GM18951 (cell line): ENCODE data around the gene RASSF6.
"Not testable (repeated sequence)": the region's sequence is repeated elsewhere in the genome, so short reads cannot be mapped to it uniquely, and the experiment has no call there.

Source experiments
- POLR2A ChIP-seq: IDR thresholded peaks from 4 replicates; pipeline ENCODE4 v1.6.1; 2011; ENCODE audit warnings: mild to moderate bottlenecking; ENCODE audit not compliant: insufficient read length, insufficient read depth; ENCODE audit errors: extremely low read depth
- in situ Hi-C: fragments of 300-500 bp; cut with MboI; formaldehyde crosslinking; loops from one replicate; pipeline ENCODE4 v1.12.0; 2022; ENCODE audit warnings: low sequenced_read_pairs, mixed read lengths, inconsistent platforms; ENCODE audit not compliant: unreplicated experiment

Gene RASSF6

GRCh38 chr4:73585345-73585744 lies 34.9 kb downstream of the RASSF6 start:
- in situ Hi-C loops, result no loop called here
- TF ChIP-seq POLR2A, result no peak

- in situ Hi-C loops, result no loop called here
- no peak for TF ChIP-seq POLR2A
Observed at GRCh38 chr4:73583666-73584065, 36.6 kb downstream of the RASSF6 start.

- TF ChIP-seq POLR2A, result no peak
- in situ Hi-C loops, result no loop called here
Observed at GRCh38 chr4:73577371-73577770, 42.9 kb downstream of the RASSF6 start.

GRCh38 chr4:73576381-73576780 lies 43.9 kb downstream of the RASSF6 start:
- in situ Hi-C loops, result no loop called here

GRCh38 chr4:73575660-73576059 lies 44.6 kb downstream of the RASSF6 start:
- in situ Hi-C loops, result no loop called here
- no peak for TF ChIP-seq POLR2A

More at GRCh38 chr4:73576381-73576780, 43.9 kb downstream of the RASSF6 start:
- TF ChIP-seq POLR2A, result no peak

GRCh38 chr4:73573794-73574528 lies 46.3 kb downstream of the RASSF6 start:
- in situ Hi-C loops, result no loop called here
- TF ChIP-seq POLR2A, result peak; percentile 22

GRCh38 chr4:73550865-73551264 lies 69.4 kb downstream of the RASSF6 start:
- in situ Hi-C loops, result not testable (repeated sequence)

GRCh38 chr4:73544620-73545019 lies 75.6 kb downstream of the RASSF6 start:
- no peak for TF ChIP-seq POLR2A

GRCh38 chr4:73541251-73541650 lies 79.0 kb downstream of the RASSF6 start:
- in situ Hi-C loops, result no loop called here
- no peak for TF ChIP-seq POLR2A

More at GRCh38 chr4:73544620-73545019, 75.6 kb downstream of the RASSF6 start:
- in situ Hi-C loops, result no loop called here

- TF ChIP-seq POLR2A, result no peak
- in situ Hi-C loops, result no loop called here
Observed at GRCh38 chr4:73540826-73541225, 79.4 kb downstream of the RASSF6 start.

- in situ Hi-C loops, result no loop called here
- no peak for TF ChIP-seq POLR2A
Observed at GRCh38 chr4:73539386-73539785, 80.8 kb downstream of the RASSF6 start.

GRCh38 chr4:73538162-73538561 lies 82.1 kb downstream of the RASSF6 start:
- TF ChIP-seq POLR2A, result no peak
- in situ Hi-C loops, result no loop called here

GRCh38 chr4:73533515-73534422 lies 86.5 kb downstream of the RASSF6 start:
- no peak for TF ChIP-seq POLR2A
- in situ Hi-C loops, result no loop called here

- in situ Hi-C loops, result no loop called here
- no peak for TF ChIP-seq POLR2A
Observed at GRCh38 chr4:73528171-73528570, 92.1 kb downstream of the RASSF6 start.
